ENCODE measurements around the gene KCNG2.

KCNG2 gene

GRCh38 chr18:79798999-79799370 is 1.2 kb downstream of the KCNG2 start:
- DNase-seq (ENCODE audit: low spot score) = no peak

GRCh38 chr18:79799619-79800370 is 2.1 kb downstream of the KCNG2 start:
- no peak for DNase-seq (ENCODE audit: low spot score)

GRCh38 chr18:79800371-79801180 is 2.8 kb downstream of the KCNG2 start:
- no peak for DNase-seq (ENCODE audit: low spot score)

- no peak for DNase-seq (ENCODE audit: low spot score)
Measured at GRCh38 chr18:79801217-79801616, 3.5 kb downstream of the KCNG2 start.

- DNase-seq (ENCODE audit: low spot score) = no peak
Measured at GRCh38 chr18:79801641-79802040, 3.9 kb downstream of the KCNG2 start.

GRCh38 chr18:79802298-79802697 is 4.6 kb downstream of the KCNG2 start:
- DNase-seq (ENCODE audit: low spot score) = no peak

- DNase-seq (ENCODE audit: low spot score) = no peak
Measured at GRCh38 chr18:79803611-79804051, 5.9 kb downstream of the KCNG2 start.

GRCh38 chr18:79804130-79804787 is 6.5 kb downstream of the KCNG2 start:
- no peak for DNase-seq (ENCODE audit: low spot score)

GRCh38 chr18:79805211-79805887 is 7.6 kb downstream of the KCNG2 start:
- no peak for DNase-seq (ENCODE audit: low spot score)

- DNase-seq (ENCODE audit: low spot score) = no peak
Measured at GRCh38 chr18:79805926-79806487, 8.3 kb downstream of the KCNG2 start.

- no peak for DNase-seq (ENCODE audit: low spot score)
Measured at GRCh38 chr18:79806976-79807841, 9.5 kb downstream of the KCNG2 start.

GRCh38 chr18:79809482-79810192 is 11.9 kb downstream of the KCNG2 start:
- no peak for DNase-seq (ENCODE audit: low spot score)

GRCh38 chr18:79812052-79812451 is 14.3 kb downstream of the KCNG2 start:
- DNase-seq (ENCODE audit: low spot score) = no peak

- no peak for DNase-seq (ENCODE audit: low spot score)
Measured at GRCh38 chr18:79814373-79814772, 16.6 kb downstream of the KCNG2 start.

- DNase-seq (ENCODE audit: low spot score) = no peak
Measured at GRCh38 chr18:79815657-79816056, 17.9 kb downstream of the KCNG2 start.

- DNase-seq (ENCODE audit: low spot score) = no peak
Measured at GRCh38 chr18:79816092-79816491, 18.4 kb downstream of the KCNG2 start.

GRCh38 chr18:79816981-79817606 is 19.4 kb downstream of the KCNG2 start:
- no peak for DNase-seq (ENCODE audit: low spot score)

- DNase-seq (ENCODE audit: low spot score) = no peak
Measured at GRCh38 chr18:79817607-79817998, 19.9 kb downstream of the KCNG2 start.

GRCh38 chr18:79818036-79818435 is 20.3 kb downstream of the KCNG2 start:
- DNase-seq (ENCODE audit: low spot score) = peak; percentile 45

GRCh38 chr18:79818631-79819030 is 20.9 kb downstream of the KCNG2 start:
- DNase-seq (ENCODE audit: low spot score) = no peak

All from GM03348 (cell line).